GM23338 (cell line): Measurements from ENCODE around the gene EMC6. TPM values are rescaled to one million over a fixed set of nuclear protein-coding genes. Genes with fewer than 3 reads are reported as not detected.

Experiments
- ATAC-seq: fragments of 200-7000 bp; cut with Tn5 transposase; 3 replicates; pipeline ENCODE4 v1.9.1; 2020
- DNase-seq: peaks from one replicate; pipeline ENCODE4 v3.0.0-alpha.2; 2015; ENCODE audit warnings: low spot score
- H2AFZ ChIP-seq: fragments of 200-600 bp; sonication (generic); 2 replicates; pipeline ENCODE4 v1.8.0; 2016; ENCODE audit warnings: antibody characterized with exemption, mild to moderate bottlenecking, moderate library complexity
- H3F3A ChIP-seq: fragments of 200-600 bp; sonication (generic); replicated peaks from 2 replicates; pipeline ENCODE4 v1.8.0; 2017; ENCODE audit warnings: antibody characterized with exemption, mixed run types, low read depth
- H3K27ac ChIP-seq: fragments of 200-600 bp; sonication (generic); 2 replicates; pipeline ENCODE4 v1.6.1; 2016; ENCODE audit warnings: low read depth
- H3K27me3 ChIP-seq: fragments of 200-600 bp; sonication (generic); 2 replicates; pipeline ENCODE4 v1.8.0; 2016; ENCODE audit warnings: mild to moderate bottlenecking, mixed run types, moderate library complexity; ENCODE audit not compliant: insufficient read depth
- H3K36me3 ChIP-seq: fragments of 200-600 bp; sonication (generic); 2 replicates; pipeline ENCODE4 v1.8.0; 2016; ENCODE audit warnings: mild to moderate bottlenecking; ENCODE audit not compliant: insufficient read depth
- H3K4me1 ChIP-seq: fragments of 200-600 bp; sonication (generic); 2 replicates; pipeline ENCODE4 v1.8.0; 2016; ENCODE audit warnings: mild to moderate bottlenecking, moderate library complexity; ENCODE audit not compliant: insufficient read depth
- H3K4me2 ChIP-seq: fragments of 200-600 bp; sonication (generic); 2 replicates; pipeline ENCODE4 v1.7.1; 2017; ENCODE audit warnings: mixed run types
- H3K4me3 ChIP-seq: fragments of 200-600 bp; sonication (generic); 2 replicates; pipeline ENCODE4 v1.6.1; 2016; ENCODE audit warnings: mixed run types
- H3K79me2 ChIP-seq: fragments of 200-600 bp; sonication (generic); replicated peaks from 2 replicates; pipeline ENCODE4 v1.8.0; 2017; ENCODE audit warnings: mild to moderate bottlenecking; ENCODE audit not compliant: insufficient read depth
- H3K9me2 ChIP-seq: fragments of 200-600 bp; sonication (generic); 2 replicates; pipeline ENCODE4 v1.8.0; 2017; ENCODE audit not compliant: insufficient read depth
- H4K20me1 ChIP-seq: fragments of 200-600 bp; sonication (generic); replicated peaks from 2 replicates; pipeline ENCODE4 v1.8.0; 2017; ENCODE audit warnings: mild to moderate bottlenecking; ENCODE audit not compliant: insufficient read depth
- H3K27ac Mint-ChIP-seq: 2 replicates; pipeline ENCODE4 v1.8.0; 2020; ENCODE audit warnings: inconsistent platforms, mild to moderate bottlenecking, moderate library complexity, mixed read lengths
- H3K27me3 Mint-ChIP-seq: 3 replicates; pipeline ENCODE4 v1.8.0; 2022; ENCODE audit warnings: low read depth, mild to moderate bottlenecking, moderate library complexity, mixed read lengths, inconsistent platforms; ENCODE audit not compliant: insufficient read depth, poor library complexity
- H3K36me3 Mint-ChIP-seq: 3 replicates; pipeline ENCODE4 v1.8.0; 2021; ENCODE audit warnings: low read depth, mild to moderate bottlenecking, inconsistent platforms, moderate library complexity, mixed read lengths
- H3K4me1 Mint-ChIP-seq: 3 replicates; pipeline ENCODE4 v1.8.0; 2020; ENCODE audit warnings: mild to moderate bottlenecking, inconsistent platforms, mixed read lengths
- H3K4me3 Mint-ChIP-seq: 3 replicates; pipeline ENCODE4 v1.8.0; 2021; ENCODE audit warnings: moderate library complexity, mild to moderate bottlenecking, inconsistent platforms, mixed read lengths
- H3K9me3 Mint-ChIP-seq: 3 replicates; pipeline ENCODE4 v1.8.0; 2020; ENCODE audit warnings: moderate library complexity, mild to moderate bottlenecking, inconsistent platforms, mixed read lengths
- CREB1 ChIP-seq: fragments of 250-450 bp; sonication (Bioruptor Pico); IDR thresholded peaks from 2 replicates; pipeline ENCODE4 v1.5.0; 2020; ENCODE audit warnings: low read depth, mild to moderate bottlenecking, moderate library complexity
- CTCF ChIP-seq, 2 experiments: fragments of 200-600 bp in 1 of 2; sonication (generic) in 1 of 2; conservative IDR thresholded peaks; 2 replicates each; pipeline versions ENCODE4 v1.5.1 to v1.6.1; 2016 to 2017; ENCODE audit warnings: antibody characterized with exemption in 2 of 2, low read depth in 2 of 2, mild to moderate bottlenecking in 2 of 2, moderate library complexity in 1 of 2
- EZH2 ChIP-seq: fragments of 200-600 bp; sonication (generic); IDR thresholded peaks from one replicate; pipeline ENCODE4 v1.8.0; 2017; ENCODE audit warnings: antibody characterized with exemption, mild to moderate bottlenecking, low read depth; ENCODE audit not compliant: unreplicated experiment
- EZH2phosphoT487 ChIP-seq: fragments of 200-600 bp; sonication (generic); IDR thresholded peaks from one replicate; pipeline ENCODE4 v1.8.1; 2018; ENCODE audit warnings: antibody characterized with exemption; ENCODE audit not compliant: unreplicated experiment
- JUNB ChIP-seq: IDR thresholded peaks from one replicate; pipeline ENCODE4 v1.6.1; 2016; ENCODE audit warnings: antibody characterized with exemption; ENCODE audit not compliant: unreplicated experiment
- NANOG ChIP-seq: IDR thresholded peaks from 2 replicates; pipeline ENCODE4 v1.6.1; 2016; ENCODE audit warnings: antibody characterized with exemption, borderline replicate concordance
- POLR2AphosphoS5 ChIP-seq: IDR thresholded peaks from 2 replicates; pipeline ENCODE4 v1.6.1; 2016; ENCODE audit warnings: antibody characterized with exemption, low read depth
- STAT1 ChIP-seq: IDR thresholded peaks from one replicate; pipeline ENCODE4 v1.6.1; 2016; ENCODE audit warnings: antibody characterized with exemption; ENCODE audit not compliant: unreplicated experiment
- ZNF114 ChIP-seq: fragments of 250-450 bp; sonication (Bioruptor Pico); IDR thresholded peaks from 2 replicates; pipeline ENCODE4 v1.5.0; 2020; ENCODE audit warnings: mild to moderate bottlenecking, moderate library complexity
- ZNF331 ChIP-seq: fragments of 250-450 bp; sonication (Bioruptor Pico); IDR thresholded peaks from 2 replicates; pipeline ENCODE4 v1.5.0; 2020; ENCODE audit warnings: low read depth, mild to moderate bottlenecking, moderate library complexity
- ZNF462 ChIP-seq: fragments of 250-450 bp; sonication (Bioruptor Pico); IDR thresholded peaks from 2 replicates; pipeline ENCODE4 v1.5.0; 2020; ENCODE audit warnings: mild to moderate bottlenecking, moderate library complexity
- polyA plus RNA-seq: library from polyadenylated mRNA; unstranded; fragments of >200 nt; fragmentation: Nextera tagmentation; extraction: Ambion mirVana; gene quantifications from 2 replicates; pipeline ENCODE4 v1.2.1, GENCODE V29; 2016
- total RNA-seq: library from RNA; depleted of rRNA; stranded (reverse); fragments of >200 nt; shearing (Covaris generic); gene quantifications from 2 replicates; pipeline ENCODE4 v1.2.3, GENCODE V29; 2014
- TF ChIP-seq, protein P1 (sequence below): IDR thresholded peaks from 2 replicates; pipeline ENCODE4 v1.6.1; 2016; ENCODE audit warnings: antibody characterized with exemption
- TF ChIP-seq, protein P2 (sequence below): IDR thresholded peaks from one replicate; pipeline ENCODE4 v1.6.1; 2018; ENCODE audit warnings: antibody characterized with exemption; ENCODE audit not compliant: unreplicated experiment

Gene EMC6
- total and polyA plus RNA-seq, 2 experiments from 2014 or later = 48.0 to 230 TPM

DNA sequence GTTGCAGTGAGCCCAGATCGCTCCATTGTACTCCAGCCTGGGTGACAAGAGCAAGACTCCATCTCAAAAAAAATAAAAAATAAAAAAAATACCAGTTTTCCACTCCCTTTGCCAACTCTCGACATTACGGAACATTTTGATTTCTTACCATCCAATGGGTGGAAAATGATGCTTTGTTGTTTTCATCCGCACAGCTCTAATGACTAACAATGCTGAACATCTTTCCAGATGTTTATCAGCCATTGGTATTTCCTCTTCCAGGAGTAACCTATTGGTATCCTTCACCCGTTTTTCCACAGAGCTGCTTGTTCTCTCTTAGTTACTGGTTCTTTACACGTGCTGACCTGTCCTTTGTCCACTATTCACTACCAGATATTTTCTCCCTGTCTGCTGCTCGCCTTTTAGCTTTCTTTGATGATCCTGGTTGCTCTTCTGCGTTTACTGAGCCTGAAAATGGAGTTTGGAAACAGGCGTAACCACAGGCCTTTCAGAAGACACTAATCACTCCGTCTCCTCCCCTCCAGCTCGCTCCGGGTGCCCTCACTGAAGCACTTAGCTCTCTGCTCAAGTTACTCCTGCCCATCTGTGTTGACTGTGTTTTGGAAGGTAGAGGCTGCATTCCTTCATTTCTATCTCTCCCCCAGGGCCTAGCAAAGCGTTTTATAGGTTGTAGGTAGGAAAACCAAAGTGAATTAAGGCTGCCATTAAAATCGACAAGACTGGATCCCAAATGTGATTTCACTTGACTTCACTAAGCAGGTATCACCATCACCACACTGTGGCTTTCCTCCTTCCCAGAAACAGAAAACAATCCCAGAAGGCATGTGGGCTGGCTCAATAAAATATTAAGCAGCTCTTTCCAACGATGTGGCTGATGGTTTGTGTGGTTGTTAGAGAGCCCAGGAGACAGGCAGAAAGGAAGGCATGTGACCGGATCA, 41.5 kb upstream of the EMC6 start:
- Histone ChIP-seq H2AFZ (no peak overlapping the region), H3K4me2 (no peak overlapping the region), H3F3A (no peaks in the 10 kb centered on the region), H3K4me1 (no peaks in the 10 kb centered on the region), H3K27ac (no peak overlapping the region), H3K9me2 (no peaks in the 10 kb centered on the region), H3K79me2 (peaks cover 14% of the 10 kb centered on the region; the same call in 1 of the 2 replicates), H3K4me3 (no peak overlapping the region), H3K27me3 (no peaks in the 10 kb centered on the region), H3K36me3 (0 out of 2 replicates have a peak, but pooled peaks cover 9% of the 10 kb centered on the region), H4K20me1 (peaks cover 9% of the 10 kb centered on the region)
- TF ChIP-seq, protein P1, sequence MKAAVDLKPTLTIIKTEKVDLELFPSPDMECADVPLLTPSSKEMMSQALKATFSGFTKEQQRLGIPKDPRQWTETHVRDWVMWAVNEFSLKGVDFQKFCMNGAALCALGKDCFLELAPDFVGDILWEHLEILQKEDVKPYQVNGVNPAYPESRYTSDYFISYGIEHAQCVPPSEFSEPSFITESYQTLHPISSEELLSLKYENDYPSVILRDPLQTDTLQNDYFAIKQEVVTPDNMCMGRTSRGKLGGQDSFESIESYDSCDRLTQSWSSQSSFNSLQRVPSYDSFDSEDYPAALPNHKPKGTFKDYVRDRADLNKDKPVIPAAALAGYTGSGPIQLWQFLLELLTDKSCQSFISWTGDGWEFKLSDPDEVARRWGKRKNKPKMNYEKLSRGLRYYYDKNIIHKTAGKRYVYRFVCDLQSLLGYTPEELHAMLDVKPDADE = no peak
- TF ChIP-seq ZNF331 (CRISPR knock-in tag) (no peak), STAT1 (no peak), ZNF462 (no peak), ZNF114 (CRISPR knock-in tag) (no peak), JUNB (no peak), CTCF (conservative IDR thresholded peaks at IDR 0.05; ENCODE audit: low read depth in 2 of 2) (no peak), POLR2AphosphoS5 (no peak), EZH2 (no peak), CREB1 (CRISPR knock-in tag) (no peak), EZH2phosphoT487 (no peak), NANOG (no peak)
- TF ChIP-seq, protein P2, sequence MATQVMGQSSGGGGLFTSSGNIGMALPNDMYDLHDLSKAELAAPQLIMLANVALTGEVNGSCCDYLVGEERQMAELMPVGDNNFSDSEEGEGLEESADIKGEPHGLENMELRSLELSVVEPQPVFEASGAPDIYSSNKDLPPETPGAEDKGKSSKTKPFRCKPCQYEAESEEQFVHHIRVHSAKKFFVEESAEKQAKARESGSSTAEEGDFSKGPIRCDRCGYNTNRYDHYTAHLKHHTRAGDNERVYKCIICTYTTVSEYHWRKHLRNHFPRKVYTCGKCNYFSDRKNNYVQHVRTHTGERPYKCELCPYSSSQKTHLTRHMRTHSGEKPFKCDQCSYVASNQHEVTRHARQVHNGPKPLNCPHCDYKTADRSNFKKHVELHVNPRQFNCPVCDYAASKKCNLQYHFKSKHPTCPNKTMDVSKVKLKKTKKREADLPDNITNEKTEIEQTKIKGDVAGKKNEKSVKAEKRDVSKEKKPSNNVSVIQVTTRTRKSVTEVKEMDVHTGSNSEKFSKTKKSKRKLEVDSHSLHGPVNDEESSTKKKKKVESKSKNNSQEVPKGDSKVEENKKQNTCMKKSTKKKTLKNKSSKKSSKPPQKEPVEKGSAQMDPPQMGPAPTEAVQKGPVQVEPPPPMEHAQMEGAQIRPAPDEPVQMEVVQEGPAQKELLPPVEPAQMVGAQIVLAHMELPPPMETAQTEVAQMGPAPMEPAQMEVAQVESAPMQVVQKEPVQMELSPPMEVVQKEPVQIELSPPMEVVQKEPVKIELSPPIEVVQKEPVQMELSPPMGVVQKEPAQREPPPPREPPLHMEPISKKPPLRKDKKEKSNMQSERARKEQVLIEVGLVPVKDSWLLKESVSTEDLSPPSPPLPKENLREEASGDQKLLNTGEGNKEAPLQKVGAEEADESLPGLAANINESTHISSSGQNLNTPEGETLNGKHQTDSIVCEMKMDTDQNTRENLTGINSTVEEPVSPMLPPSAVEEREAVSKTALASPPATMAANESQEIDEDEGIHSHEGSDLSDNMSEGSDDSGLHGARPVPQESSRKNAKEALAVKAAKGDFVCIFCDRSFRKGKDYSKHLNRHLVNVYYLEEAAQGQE = no peak
- Mint-ChIP-seq H3K27ac (no peak overlapping the region), H3K4me3 (no peak overlapping the region), H3K27me3 (peaks cover 1% of the 10 kb centered on the region), H3K4me1 (no peaks in the 10 kb centered on the region), H3K36me3 (peaks cover 62% of the 10 kb centered on the region), H3K9me3 (no peaks in the 10 kb centered on the region)
- DNase-seq (no peak), ATAC-seq (no peak)
